SK-N-SH treated with all-trans-retinoic acid at 6 μM for 48 hours (cell line): ENCODE results near the gene SPATA22.

Experiments used
- CSDC2 ChIP-seq: fragments of 250-450 bp; sonication (Bioruptor Pico); IDR thresholded peaks from 2 replicates; pipeline ENCODE4 v1.5.0; 2020; ENCODE audit warnings: mild to moderate bottlenecking, moderate library complexity
- ISL1 ChIP-seq: fragments of 250-450 bp; sonication (Bioruptor Pico); IDR thresholded peaks from 2 replicates; pipeline ENCODE4 v2.1.2; 2022; ENCODE audit warnings: mild to moderate bottlenecking, moderate library complexity
- OSR1 ChIP-seq: fragments of 250-450 bp; sonication (Bioruptor Pico); IDR thresholded peaks from 2 replicates; pipeline ENCODE4 v1.8.0; 2022; ENCODE audit warnings: moderate library complexity, mild to moderate bottlenecking, inconsistent platforms
- PATZ1 ChIP-seq: fragments of 250-450 bp; sonication (Bioruptor Pico); IDR thresholded peaks from 2 replicates; pipeline ENCODE4 v1.8.0; 2020; ENCODE audit warnings: mild to moderate bottlenecking, moderate library complexity, borderline replicate concordance
- PPARA ChIP-seq: fragments of 250-450 bp; sonication (Bioruptor Pico); IDR thresholded peaks from 2 replicates; pipeline ENCODE4 v1.5.0; 2020; ENCODE audit warnings: mild to moderate bottlenecking, borderline replicate concordance
- SNAI2 ChIP-seq: fragments of 250-450 bp; sonication (Bioruptor Pico); IDR thresholded peaks from 2 replicates; pipeline ENCODE4 v1.5.0; 2020; ENCODE audit warnings: mild to moderate bottlenecking, moderate library complexity
- TCF4 ChIP-seq: fragments of 250-450 bp; sonication (Bioruptor Pico); IDR thresholded peaks from 2 replicates; pipeline ENCODE4 v1.8.0; 2021; ENCODE audit warnings: mild to moderate bottlenecking, moderate library complexity, borderline replicate concordance
- ZFP30 ChIP-seq: fragments of 450-650 bp; formaldehyde crosslinking; IDR thresholded peaks from 2 replicates; pipeline ENCODE4 v1.5.0; 2022; ENCODE audit warnings: mild to moderate bottlenecking, moderate library complexity
- TF ChIP-seq, protein P1 (sequence below): fragments of 250-450 bp; sonication (Bioruptor Pico); IDR thresholded peaks from 2 replicates; pipeline ENCODE4 v1.5.1; 2020; ENCODE audit warnings: low read depth, mild to moderate bottlenecking, moderate library complexity
- TF ChIP-seq, protein P2 (sequence below): fragments of 250-450 bp; sonication (Bioruptor Pico); IDR thresholded peaks from 2 replicates; pipeline ENCODE4 v1.5.0; 2020; ENCODE audit warnings: mild to moderate bottlenecking, moderate library complexity

GRCh38 chr17:3479988-3480387 lies 8.4 kb upstream of the SPATA22 start:
- no peak for TF ChIP-seq TCF4 (CRISPR knock-in tag)
- no peak for TF ChIP-seq CSDC2 (CRISPR knock-in tag)
- no peak for TF ChIP-seq PATZ1
- TF ChIP-seq, protein P1, sequence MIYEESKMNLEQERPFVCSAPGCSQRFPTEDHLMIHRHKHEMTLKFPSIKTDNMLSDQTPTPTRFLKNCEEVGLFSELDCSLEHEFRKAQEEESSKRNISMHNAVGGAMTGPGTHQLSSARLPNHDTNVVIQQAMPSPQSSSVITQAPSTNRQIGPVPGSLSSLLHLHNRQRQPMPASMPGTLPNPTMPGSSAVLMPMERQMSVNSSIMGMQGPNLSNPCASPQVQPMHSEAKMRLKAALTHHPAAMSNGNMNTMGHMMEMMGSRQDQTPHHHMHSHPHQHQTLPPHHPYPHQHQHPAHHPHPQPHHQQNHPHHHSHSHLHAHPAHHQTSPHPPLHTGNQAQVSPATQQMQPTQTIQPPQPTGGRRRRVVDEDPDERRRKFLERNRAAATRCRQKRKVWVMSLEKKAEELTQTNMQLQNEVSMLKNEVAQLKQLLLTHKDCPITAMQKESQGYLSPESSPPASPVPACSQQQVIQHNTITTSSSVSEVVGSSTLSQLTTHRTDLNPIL (CRISPR knock-in tag): no peak
- no peak for TF ChIP-seq ZFP30 (CRISPR knock-in tag)
- no peak for TF ChIP-seq ISL1
- TF ChIP-seq SNAI2: no peak
- TF ChIP-seq OSR1 (CRISPR knock-in tag): no peak
- TF ChIP-seq, protein P2, sequence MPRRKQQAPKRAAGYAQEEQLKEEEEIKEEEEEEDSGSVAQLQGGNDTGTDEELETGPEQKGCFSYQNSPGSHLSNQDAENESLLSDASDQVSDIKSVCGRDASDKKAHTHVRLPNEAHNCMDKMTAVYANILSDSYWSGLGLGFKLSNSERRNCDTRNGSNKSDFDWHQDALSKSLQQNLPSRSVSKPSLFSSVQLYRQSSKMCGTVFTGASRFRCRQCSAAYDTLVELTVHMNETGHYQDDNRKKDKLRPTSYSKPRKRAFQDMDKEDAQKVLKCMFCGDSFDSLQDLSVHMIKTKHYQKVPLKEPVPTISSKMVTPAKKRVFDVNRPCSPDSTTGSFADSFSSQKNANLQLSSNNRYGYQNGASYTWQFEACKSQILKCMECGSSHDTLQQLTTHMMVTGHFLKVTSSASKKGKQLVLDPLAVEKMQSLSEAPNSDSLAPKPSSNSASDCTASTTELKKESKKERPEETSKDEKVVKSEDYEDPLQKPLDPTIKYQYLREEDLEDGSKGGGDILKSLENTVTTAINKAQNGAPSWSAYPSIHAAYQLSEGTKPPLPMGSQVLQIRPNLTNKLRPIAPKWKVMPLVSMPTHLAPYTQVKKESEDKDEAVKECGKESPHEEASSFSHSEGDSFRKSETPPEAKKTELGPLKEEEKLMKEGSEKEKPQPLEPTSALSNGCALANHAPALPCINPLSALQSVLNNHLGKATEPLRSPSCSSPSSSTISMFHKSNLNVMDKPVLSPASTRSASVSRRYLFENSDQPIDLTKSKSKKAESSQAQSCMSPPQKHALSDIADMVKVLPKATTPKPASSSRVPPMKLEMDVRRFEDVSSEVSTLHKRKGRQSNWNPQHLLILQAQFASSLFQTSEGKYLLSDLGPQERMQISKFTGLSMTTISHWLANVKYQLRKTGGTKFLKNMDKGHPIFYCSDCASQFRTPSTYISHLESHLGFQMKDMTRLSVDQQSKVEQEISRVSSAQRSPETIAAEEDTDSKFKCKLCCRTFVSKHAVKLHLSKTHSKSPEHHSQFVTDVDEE: no peak
- no peak for TF ChIP-seq PPARA
